HUDEP-2 (cell line): Measurements from ENCODE around the gene DCTN3.
A peak's percentile ranks its signal among the peaks of the same experiment; 100 is the strongest.
"Not testable (repeated sequence)": the region's sequence is repeated elsewhere in the genome, so short reads cannot be mapped to it uniquely, and the experiment has no call there.

ENCODE experiments used
- DNase-seq, 76 experiments: peaks; one replicate each; lab custom pipeline; 2025; ENCODE audit not compliant: unreplicated experiment in 76 of 76; lab: John Stamatoyannopoulos, UW

DCTN3 gene

DNA sequence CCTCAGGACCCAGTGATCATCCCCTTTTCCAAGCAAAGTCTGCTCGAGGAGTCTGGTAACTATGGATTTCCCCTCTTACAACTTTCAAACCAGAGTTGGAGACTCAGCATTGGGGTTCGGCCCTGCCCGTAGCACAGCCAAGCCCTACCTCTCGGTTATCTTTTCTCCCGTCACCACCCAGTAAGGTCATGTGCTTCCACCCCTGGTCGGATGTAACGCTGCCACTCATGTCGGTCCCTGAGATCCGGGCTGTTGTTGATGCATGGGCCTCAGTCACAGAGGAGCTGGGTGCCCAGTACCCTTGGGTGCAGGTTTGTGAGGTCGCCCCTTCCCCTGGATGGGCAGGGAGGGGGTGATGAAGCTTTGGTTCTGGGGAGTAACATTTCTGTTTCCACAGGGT, 27.4 kb upstream of the DCTN3 start:
- peak in 63 of 76 experiments; percentile 3 to 73 (median 42) for DNase-seq

- DNase-seq, result peak in 2 of 76 experiments; percentile 38 to 50
Measured at GRCh38 chr9:34647084-34647403, 26.7 kb upstream of the DCTN3 start.

DNA sequence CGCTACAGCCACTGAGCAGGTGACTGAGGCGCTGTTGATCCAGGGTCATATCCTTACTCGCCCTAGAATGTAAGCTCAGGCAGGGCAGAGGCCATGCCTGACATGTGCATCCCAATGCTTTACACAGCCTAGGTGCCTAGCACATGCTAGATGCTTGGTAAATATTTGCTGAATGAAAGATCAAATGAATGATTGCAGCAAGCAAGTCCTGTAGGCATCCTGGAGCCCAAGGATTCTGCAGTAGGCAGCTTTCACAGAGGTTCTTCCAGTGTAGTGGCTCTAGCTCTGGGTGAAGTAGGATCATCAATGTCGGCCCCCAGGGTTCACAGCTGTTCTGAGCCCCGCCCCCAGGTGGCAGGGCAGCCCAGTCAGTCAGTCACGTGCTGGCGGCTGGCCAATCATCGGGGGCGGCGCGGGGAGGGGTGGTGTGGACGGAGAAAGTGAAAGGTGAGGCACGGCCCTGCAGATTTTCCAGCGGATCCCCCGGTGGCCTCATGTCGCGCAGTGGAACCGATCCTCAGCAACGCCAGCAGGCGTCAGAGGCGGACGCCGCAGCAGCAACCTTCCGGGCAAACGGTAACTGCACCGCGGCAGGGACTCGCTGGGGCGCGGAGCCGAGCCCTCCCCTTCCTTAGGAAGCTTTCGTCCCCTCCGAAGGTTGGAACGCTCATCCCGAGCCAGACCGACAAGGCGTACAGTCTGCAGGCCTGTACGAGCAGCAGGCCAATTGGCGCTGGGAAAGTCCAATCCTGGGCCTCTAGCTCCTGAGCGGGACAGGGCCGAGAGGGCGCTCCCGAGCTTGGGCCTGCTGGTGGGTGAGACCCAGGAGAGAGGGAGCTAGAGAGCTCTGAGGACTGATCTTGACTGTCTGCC, 26.2 kb upstream of the DCTN3 start, which contains the start of gene GALT:
GALT (plus strand) TSS at position 465 of the 873 bp plus-strand sequence; CDS start at position 495, 30 bp downstream.
- DNase-seq, result peak in 74 of 76 experiments; percentile 54 to 97 (median 89)

DNA sequence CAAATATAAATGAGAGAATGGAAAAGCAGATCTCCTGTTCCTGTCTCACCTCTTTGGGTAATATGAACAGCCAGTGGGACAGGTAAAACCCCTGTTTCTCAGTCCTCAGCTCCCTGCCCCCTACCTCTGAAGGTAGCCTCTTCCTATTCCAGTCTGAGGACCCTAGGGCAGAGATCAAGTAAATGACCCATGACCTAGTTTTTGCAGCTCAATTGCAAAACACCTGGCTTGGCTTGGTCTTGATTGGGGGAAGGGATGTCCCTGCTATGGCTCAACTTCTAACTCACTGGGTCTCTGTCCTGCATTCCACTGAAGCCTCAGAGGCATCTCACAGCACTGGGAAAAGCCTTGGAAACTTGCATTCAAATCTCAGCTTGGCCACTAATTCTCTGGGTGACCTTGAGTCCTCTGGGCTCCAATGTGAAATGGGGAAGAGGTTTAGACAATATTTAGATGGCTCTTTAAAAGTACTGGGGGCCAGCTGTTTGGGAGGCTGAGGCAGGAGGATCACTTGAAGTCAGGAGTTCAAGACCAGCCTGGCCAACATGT, 24.5 kb upstream of the DCTN3 start:
- no peak for DNase-seq

DNA sequence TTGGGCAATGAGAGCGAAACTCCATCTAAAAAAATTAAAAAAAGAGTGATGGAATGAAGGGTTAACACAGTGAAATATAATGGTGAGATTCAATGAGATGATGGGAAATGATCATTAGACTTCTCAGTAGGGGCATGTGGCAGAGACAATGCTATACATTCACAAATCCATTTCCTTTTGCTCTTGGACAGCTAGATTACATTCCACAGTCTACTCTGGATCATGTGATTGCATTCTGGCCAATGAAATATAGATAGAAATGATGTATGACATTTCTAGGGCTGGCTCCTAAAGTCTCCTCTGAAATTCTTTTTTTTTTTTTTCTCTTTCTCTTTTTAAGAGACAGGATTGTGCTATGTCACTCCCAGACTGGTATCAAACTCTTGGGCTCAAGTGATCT, 22.4 kb upstream of the DCTN3 start:
- DNase-seq, result no peak

- not testable (repeated sequence) for DNase-seq
Measured at GRCh38 chr9:34639322-34639721, 19.0 kb upstream of the DCTN3 start.

DNA sequence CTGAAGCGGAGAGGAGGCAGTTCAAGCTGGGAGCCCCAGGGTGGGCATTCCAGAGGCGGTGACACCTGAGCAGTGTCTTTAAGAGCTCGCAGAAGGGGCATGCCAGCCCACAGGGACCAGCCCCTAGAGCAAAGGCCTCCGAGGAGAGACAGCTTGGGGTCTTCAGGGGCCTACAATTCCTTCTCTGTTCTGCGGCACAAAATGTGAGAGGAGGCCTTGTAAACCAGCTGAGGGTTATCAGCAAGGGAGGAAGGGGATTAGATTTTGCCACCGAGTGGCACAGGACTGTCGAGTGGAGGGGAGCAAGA, 17.8 kb upstream of the DCTN3 start:
- no peak for DNase-seq

GRCh38 chr9:34637356-34638137, 17.3 kb upstream of the DCTN3 start, which contains the start of gene SIGMAR1:
TSS of gene SIGMAR1 (minus strand) at chr9:34637787. CDS start at chr9:34637697, 90 bp downstream.
- peak; percentile 10 to 95 (median 88) for DNase-seq

- peak in 16 of 76 experiments; percentile 11 to 68 (median 44) for DNase-seq
Measured at GRCh38 chr9:34636791-34637355, 16.6 kb upstream of the DCTN3 start.

- no peak for DNase-seq
Measured at GRCh38 chr9:34635556-34635955, 15.3 kb upstream of the DCTN3 start.

DNA sequence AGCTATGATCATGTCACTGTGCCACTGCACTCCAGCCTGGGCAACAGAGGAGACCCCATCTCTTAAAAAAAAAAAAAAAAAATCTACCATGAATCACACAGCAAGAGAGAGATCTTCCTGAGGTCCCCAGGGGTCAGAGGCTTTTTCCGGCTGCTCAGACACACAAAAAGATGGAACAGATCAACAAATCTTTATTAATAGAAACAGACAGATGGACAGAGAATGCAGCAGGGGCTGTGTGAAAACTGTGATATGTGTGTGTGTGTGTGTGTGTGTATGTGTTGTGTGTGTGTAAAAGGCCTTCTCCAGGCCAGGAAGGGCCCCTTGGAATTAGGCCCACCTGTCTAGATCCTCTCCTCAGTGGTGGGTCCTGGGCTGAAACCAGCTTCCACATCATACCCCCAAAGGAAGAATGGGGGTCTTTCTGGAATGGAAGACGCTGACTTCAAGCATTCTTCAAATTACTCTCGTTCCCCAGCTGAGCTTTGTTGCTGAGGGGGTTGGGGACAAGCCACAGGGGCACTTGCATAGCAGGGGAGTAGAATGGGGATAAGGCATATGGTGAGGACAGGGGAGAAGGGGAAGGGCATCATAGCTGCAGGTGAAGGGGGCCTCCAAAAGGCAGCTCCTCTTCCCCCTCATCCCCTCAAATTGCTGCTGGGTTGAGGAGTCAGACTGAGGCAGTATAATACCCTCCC, 14.4 kb upstream of the DCTN3 start:
- DNase-seq, result no peak

DNA sequence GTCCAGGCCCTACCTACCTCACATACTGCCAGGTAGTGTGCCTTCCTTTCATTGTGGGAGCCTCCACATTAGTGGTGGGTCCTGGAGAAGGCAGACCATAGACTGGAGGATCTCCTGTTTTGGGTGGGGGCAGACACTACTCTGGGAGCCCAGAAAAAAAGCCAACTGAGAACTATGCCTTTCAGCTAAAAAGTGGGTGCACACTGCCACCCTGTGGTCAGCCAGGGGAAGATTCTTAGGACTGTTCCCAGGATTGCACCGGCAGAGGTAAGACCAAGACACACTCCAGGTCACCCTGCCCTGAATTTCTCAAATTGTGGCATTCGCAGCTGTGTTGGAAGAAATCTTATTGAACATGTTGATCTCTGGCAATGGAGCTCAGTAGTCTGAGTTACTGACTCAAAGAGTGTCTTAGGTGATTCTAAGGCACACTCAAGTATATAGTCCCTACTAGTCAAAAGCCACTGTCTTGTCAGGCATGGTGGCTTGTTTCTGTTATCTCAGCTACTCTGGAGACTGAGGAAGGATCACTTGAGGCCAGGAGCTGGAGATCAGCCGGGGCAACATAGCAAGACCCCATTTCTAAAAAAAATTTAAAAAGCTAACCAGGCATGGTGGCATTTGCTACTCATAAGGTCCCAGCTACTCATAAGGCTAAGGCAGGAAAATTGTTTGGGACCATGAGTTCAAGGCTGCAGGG, 13.7 kb upstream of the DCTN3 start:
- peak in 69 of 76 experiments; percentile 14 to 81 (median 57) for DNase-seq

- DNase-seq, result no peak
Measured at GRCh38 chr9:34633166-34633565, 12.9 kb upstream of the DCTN3 start.

GRCh38 chr9:34630402-34631154, 10.3 kb upstream of the DCTN3 start:
- peak in 1 of 76 experiments; percentile 9 for DNase-seq

DNA sequence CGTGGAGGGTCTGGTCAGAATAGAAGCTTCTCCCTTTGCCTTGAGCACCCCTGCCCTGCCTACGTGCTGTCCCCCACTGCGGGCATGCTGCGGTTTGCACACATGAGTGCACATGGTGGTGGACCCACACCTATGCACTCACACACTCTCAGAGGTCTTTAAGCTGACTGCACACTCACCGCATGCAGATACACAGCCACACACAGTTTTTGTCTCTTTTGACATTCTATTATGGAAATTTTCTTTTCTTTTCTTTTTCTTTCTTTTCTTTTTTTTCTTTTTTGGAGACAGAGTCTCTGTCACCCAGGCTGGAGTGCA, 9.2 kb upstream of the DCTN3 start:
- DNase-seq, result no peak

DNA sequence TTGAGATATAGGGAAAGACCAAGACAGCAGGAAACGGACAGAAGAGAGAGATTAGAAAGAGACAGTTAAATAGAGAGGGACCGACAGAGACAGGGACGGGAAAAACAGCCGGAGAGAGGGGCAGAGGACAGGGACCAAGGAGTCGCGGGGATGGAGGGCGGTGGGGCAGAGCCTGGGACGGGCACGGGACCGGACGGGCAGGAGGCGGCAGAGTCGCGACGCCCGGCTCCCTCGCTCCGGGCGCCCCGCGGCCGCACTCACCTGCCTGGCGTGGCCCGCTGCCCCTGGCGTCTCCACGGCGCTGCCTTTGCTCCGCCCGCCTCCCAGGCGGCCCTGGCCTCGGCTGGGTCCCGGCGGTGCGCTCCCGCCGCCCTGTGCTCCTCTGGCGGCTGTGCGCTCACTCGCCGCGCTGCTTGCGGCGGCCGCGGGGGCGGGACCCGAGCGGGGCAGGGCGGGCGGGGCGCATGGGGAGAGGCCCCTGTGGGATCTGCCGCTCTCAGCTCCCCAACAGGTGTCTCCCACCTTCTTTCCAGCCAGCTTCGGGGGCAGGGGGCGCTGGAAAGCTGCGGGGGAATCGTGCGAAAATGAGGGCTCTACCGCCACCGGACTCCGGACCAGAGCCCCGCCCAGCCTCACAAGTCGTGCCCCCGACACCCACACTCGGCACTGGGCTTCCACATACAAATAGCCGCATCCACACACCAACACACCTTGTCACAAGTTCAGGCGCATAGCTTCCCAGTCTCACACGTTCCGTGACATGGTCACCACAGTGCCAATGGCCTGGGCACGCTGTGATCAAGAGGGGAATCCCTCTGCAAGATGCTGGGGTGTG, 8.6 kb upstream of the DCTN3 start, which contains the start of gene ARID3C:
ARID3C (minus strand) TSS at position 411 of the 835 bp plus-strand sequence. CDS start 1,052 bp downstream, outside the sequence.
- DNase-seq, result peak in 15 of 76 experiments; percentile 6 to 34 (median 21)

DNA sequence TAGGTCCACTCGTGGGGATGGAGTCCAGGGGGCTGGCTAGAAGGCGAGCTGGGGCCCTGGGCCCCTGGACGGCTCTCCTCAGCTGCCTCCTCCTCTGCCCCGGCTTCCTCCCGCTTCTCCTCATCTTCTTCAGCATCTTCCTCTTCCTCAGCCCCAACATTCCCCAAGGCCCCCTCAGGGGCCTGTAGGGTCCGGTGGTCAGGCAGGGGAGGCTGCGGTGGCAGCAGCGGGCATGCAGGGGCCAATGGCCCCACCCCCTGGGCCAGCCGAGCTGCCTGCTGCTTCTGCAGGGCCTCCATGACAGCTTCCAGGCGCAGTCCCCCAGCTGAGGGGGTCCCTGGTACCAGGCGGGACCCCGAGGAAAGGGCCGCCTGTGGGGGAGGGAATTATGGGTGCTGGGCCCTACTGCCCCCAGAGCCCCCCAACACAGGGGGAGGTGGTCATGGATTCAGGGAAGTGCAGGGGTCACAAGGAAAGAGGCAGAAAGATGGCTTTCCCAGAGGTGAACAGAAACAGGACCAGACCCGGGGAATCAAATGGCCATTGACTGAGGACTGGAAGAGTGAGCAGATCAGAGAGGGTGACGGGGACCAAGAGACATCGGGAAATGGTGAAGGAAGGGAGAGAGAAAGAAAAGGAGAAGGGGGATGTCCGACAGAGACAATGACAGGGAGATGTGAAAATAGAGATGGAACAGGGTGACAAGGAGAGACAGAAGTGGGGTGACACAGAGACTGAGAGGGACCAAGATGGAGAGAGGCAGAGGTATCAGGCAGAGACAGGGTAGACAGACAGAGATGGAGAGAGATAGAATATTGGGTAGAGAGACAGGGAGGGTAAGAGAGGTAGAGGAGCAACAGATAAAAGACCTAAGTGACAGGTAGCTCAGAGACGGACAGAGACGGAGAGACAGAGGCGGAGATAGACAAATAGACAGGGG, 7.7 kb upstream of the DCTN3 start:
- DNase-seq, result no peak
